GM21390 (cell line): ENCODE results near the gene PPM1L.

Experiments used
- ATAC-seq: cut with Tn5 transposase; IDR thresholded peaks from one replicate; pipeline ENCODE4 v1.9.1; 2021; ENCODE audit not compliant: unreplicated experiment

PPM1L gene

GRCh38 chr3:160806686-160807085, 50.7 kb downstream of the PPM1L start:
- ATAC-seq: no peak

- no peak for ATAC-seq
Measured at GRCh38 chr3:160808838-160809237, 52.8 kb downstream of the PPM1L start.

DNA sequence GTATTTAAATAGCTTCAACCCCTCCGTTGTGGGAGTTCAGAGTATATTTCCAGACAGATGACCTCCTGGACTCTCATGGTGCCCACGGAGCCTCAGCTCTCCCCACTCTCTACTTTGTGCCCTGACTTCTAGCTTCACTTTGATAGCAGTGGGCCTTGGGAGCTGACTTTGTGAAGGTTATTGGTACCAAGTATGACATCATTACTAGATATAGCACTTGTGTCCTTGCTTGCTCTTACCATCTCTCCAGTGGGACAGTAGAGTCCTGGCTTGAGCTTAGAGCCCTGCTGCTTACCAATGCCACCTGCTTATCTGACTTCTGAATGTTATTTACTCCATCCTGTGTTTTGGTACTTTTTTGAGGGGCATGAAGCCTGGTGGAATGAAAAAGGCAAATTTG, 53.4 kb downstream of the PPM1L start:
- no peak for ATAC-seq

DNA sequence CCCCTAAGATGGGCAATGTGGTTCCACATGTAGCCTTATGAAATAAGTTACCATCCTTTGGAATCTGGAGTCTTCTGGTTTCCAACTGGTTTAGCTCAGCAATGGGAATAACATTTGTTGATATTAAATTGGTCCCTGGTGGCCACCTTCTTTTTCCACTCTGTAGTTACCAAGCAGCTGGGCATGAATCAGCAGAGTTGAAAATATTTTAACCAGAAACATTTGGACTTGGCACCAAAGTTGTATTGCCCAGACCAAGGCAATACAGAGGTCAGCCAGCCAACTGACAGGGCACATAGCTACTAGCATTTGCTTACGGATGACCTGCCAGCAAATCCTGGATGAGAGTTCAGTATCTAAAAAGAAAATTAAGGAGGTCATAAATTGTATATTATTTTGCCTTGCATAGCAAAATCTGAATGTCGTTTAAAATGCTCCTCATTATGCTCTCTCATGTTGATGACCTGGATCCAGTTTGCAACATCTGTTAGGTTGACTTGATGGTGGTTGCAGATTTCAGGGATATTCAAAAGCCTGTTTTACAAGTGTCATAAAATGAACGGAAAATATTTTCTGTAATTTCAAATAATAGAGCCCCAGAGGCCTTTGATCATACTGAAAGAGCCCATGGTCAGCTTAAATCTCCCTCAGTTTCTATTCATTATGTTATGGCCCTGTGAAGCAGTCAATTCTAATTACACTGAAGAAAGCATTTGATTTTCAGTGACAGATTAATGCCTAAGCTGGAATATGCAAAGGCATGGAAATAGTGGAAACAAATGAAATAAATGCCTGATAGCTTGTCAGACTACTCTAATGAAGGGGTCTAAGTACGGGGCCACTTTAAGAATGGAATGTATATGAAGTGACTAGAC, 54.6 kb downstream of the PPM1L start:
- no peak for ATAC-seq

GRCh38 chr3:160811237-160811548, 55.2 kb downstream of the PPM1L start:
- no peak for ATAC-seq

GRCh38 chr3:160812304-160812703, 56.3 kb downstream of the PPM1L start:
- no peak for ATAC-seq

- no peak for ATAC-seq
Measured at GRCh38 chr3:160815280-160815679, 59.2 kb downstream of the PPM1L start.

DNA sequence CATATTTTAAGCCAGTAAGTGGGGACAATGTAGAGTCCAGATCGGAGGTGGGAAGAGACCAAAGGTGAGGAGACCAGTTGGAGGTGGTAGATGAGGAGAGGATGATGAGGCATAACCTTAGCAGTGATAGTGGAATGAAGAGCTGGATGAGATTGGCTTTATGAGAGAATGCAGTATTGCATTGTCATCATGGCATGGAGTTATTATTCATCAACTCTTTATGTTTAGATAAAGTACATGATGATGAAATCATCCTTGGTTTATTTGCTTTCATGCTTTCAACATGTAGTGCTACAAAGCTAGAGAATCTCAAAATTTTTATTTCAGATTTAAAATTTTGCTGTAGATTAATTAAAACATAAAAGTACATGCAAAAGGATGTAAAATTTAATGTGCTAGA, 64.0 kb downstream of the PPM1L start:
- no peak for ATAC-seq

DNA sequence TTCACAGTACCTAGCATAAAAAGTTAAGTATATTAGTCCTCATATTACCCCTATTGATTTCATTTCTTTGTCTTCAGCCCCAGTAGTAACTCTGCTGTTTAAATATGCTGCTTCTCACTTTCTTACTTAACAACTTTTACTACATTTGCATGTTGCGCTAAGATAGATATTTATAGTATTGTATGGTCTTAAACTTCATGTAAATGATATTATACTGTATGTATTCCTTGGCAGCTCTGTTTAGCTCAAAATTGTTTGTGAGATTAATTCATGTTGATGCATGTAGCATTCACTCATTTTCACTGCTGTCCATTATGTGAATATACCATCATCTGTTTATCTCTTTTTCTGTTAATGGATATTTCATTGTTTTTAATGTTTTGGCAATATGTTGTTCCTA, 64.4 kb downstream of the PPM1L start:
- no peak for ATAC-seq

GRCh38 chr3:160822936-160823335, 66.9 kb downstream of the PPM1L start:
- ATAC-seq: no peak

DNA sequence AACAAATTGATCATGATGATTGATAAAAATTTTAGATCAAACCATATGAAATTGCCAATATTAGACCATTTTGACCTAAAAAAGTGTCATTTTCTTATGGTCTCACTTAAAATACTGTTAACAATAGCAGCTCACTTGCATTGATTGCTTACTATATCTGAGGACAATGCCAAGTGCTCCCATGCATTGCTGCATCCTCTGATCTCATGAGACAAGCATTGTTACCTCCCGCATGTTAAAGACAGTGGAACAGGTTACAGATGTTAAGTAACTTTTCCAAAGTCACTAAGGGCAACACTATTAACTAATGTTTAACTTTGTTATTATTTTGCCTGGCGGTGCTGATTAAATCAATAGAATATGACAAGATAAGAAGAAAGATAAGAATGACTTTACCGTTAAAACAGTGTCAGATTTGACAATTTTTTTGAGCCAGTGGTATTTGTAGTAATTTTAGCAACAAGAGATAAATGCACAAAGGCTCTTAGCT, 69.3 kb downstream of the PPM1L start:
- no peak for ATAC-seq

GRCh38 chr3:160826408-160826807, 70.4 kb downstream of the PPM1L start:
- ATAC-seq: no peak

DNA sequence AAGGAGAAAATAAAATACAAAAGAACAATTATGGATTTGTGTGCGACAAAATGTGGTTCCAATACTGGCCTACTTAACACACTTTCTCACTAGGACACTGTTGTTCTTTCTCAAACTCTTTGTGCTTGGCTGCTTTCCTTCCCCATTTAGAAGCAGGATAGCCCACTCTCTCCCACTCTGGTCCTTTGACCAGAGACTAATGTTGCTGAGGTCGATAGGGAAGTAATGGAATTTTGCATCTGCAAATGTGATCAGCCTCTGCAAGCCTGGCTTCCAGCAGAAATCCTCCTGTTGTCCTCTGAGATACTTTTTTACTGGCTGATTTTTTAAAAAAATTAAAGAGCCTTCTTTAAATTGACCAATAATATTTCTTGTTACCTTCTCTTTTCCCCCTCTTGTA, 71.0 kb downstream of the PPM1L start:
- no peak for ATAC-seq

- no peak for ATAC-seq
Measured at GRCh38 chr3:160827516-160827915, 71.5 kb downstream of the PPM1L start.

DNA sequence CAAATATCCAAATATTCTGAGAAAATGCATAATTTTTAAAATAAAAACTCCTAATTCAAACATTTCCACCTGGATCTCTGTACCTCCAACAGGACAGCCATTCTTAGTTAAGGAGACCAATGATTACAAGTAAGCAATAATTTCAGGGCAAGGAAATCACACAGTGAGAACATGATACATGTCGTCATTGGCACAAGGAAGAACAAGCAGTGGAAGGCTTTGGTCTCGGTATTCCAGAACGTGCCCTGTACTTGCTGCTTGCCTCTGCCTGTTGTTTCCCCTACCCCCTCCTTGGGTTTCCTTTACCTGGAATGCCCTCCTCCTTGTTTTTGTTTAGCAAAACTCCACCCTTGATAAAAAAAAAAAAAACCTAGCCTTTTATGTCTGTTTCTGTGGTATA, 72.8 kb downstream of the PPM1L start:
- no peak for ATAC-seq

DNA sequence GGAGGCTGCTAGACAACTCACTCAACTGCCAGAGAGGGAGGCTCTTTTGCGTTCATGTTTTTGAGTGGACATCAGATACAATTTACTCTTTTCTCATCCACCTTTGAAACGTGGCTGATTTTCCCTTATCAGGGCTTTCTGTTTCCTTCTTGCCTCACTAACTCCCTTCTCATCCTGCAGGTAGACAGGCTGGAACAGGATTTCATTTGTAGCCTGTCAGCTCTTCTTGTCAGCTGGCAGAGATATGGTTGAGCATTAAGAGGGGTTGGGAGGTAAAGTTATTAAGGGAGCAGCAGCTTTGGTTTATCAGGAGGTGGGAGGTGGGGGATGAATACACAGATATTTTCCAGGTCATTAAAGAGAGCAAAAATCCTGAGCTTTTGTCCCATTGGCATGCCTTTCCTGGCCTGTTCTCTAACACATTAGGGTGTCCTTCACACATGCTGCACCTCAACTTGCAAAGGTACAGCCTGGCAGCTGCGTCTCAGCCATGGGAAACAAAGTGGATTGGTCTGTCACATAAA, 73.5 kb downstream of the PPM1L start:
- ATAC-seq: no peak

GRCh38 chr3:160830796-160831195, 74.8 kb downstream of the PPM1L start:
- ATAC-seq: no peak

DNA sequence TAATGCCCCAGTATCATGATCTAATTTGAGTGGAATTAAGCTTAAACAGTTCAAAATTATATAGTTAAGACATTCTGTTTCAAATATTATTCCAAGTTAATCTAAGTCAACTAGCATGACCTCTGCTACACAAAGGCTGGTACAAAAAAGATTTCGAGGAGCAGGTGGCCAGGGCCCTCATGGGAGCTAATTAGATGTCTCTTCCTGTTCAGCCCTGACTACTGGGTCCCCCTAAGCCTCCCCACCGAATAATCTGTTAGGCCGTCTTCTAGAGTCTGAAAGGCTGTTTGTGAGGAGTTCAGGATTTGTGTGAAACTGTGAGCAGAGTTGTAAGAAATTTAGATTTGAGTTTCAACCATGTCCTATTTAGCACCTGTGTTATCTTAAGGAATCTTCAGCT, 75.4 kb downstream of the PPM1L start:
- ATAC-seq: no peak

DNA sequence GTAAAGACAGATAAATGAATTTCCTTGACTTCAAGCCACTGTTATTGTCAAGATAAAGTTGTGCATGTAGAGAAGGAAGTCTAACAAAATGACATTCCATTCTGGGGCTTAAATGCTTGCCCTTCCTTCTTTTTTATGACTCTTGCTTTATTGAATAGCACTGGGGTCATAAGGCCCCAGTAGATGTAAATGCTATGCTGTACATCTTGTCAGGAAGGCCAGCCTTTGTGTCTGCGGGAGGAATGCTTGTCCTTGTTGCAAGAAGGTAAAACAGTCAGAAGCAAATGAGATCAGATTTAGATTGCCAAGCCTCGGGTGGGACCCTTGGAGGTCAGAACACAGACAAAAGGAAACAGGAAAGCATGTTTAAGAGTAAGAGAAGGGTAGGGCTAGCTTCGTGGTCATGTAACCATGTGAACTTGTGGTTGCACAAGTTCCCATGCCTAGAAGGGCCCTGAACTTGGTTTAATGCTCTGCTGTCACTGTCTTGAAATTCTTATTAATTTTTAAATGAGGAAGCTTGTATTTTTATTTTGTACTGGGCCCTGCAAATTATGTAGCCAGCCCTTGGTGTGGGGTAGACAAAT, 81.5 kb downstream of the PPM1L start:
- no peak for ATAC-seq

DNA sequence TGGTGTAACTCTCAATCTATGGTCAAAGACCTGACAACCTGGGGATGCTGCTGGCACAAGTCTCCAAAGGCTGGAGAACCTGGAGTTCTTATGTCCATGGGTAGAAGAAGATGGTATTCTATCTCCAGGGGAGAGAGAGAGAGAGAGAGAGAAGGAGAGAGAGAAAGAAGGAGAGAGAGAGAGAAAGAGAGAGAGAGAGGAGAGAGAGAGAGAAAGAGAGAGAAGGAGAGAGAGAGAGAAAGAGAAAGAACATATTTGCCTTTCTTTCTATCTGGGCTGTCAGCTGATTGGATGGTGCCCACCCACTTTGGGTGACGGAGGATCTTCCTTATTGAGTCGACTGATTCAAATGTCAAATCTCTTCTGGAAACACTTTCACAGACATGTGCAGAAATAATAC, 84.6 kb downstream of the PPM1L start:
- no peak for ATAC-seq

- ATAC-seq: no peak
Measured at GRCh38 chr3:160841455-160841854, 85.4 kb downstream of the PPM1L start.
